Measurements from ENCODE around the gene SH3BP5. TPM values are rescaled to one million over a fixed set of nuclear protein-coding genes. Genes with fewer than 3 reads are reported as not detected.

Gene SH3BP5
- total and polyA plus RNA-seq, 4 donors, result 50.3 to 76.6 (median 67.3) TPM

GRCh38 chr3:15301761-15302160, 30.6 kb downstream of the SH3BP5 start:
- H3K4me1 ChIP-seq (ENCODE audit: control insufficient read depth in 5 of 5, insufficient read depth in 5 of 5, low read length in 5 of 5), result peaks cover 0 to 27% (median 0%) of the 10 kb centered on the region in 5 donors

GRCh38 chr3:15300323-15301078, 31.9 kb downstream of the SH3BP5 start:
- Histone ChIP-seq H3K9me3 (ENCODE audit: control insufficient read depth in 4 of 4, insufficient read depth in 3 of 4, low read length in 3 of 4) (no peaks in the 10 kb centered on the region), H3K27ac (ENCODE audit: low read depth in 1 of 2, low read length in 1 of 2) (peak overlapping the region in 1 of 2 donors; percentile 37), H3K27me3 (ENCODE audit: control insufficient read depth in 3 of 3, insufficient read depth in 3 of 3, low read length in 2 of 3) (no peaks in the 10 kb centered on the region), H3K9ac (ENCODE audit: insufficient read depth in 1 of 2, low read length in 2 of 2) (no peak overlapping the region), H3K4me3 (no peak overlapping the region), H3K36me3 (ENCODE audit: control insufficient read depth in 4 of 4, insufficient read depth in 4 of 4, low read length in 4 of 4) (peaks cover 0 to 18% (median 0%) of the 10 kb centered on the region in 4 donors), H3K4me1 (ENCODE audit: control insufficient read depth in 5 of 5, insufficient read depth in 5 of 5, low read length in 5 of 5) (peaks cover 0 to 23% (median 0%) of the 10 kb centered on the region in 5 donors)
- TF ChIP-seq CTCF (IDR thresholded peaks at IDR 0.05; ENCODE audit: control extremely low read depth, extremely low read depth), result no peak
- peak in 1 of 3 donors; percentile 52 for DNase-seq
- ATAC-seq (ENCODE audit: insufficient read depth, low FRiP score), result peak; percentile 40
- WGBS, 2 donors, result 46 to 52% methylated on average over 7 of the region's 8 CpGs

More at GRCh38 chr3:15301761-15302160, 30.6 kb downstream of the SH3BP5 start:
- Histone ChIP-seq H3K4me3 (no peak overlapping the region), H3K36me3 (ENCODE audit: control insufficient read depth in 4 of 4, insufficient read depth in 4 of 4, low read length in 4 of 4) (peaks cover 0 to 18% (median 0%) of the 10 kb centered on the region in 4 donors), H3K27me3 (ENCODE audit: control insufficient read depth in 3 of 3, insufficient read depth in 3 of 3, low read length in 2 of 3) (no peaks in the 10 kb centered on the region), H3K27ac (ENCODE audit: low read depth in 1 of 2, low read length in 1 of 2) (no peak overlapping the region), H3K9ac (ENCODE audit: insufficient read depth in 1 of 2, low read length in 2 of 2) (no peak overlapping the region), H3K9me3 (ENCODE audit: control insufficient read depth in 4 of 4, insufficient read depth in 3 of 4, low read length in 3 of 4) (no peaks in the 10 kb centered on the region)
- 95 to 98% methylated on average over 7 of the region's 7 CpGs for WGBS, 2 donors
- DNase-seq (no peak), ATAC-seq (ENCODE audit: insufficient read depth, low FRiP score) (no peak)
- TF ChIP-seq CTCF (IDR thresholded peaks at IDR 0.05; ENCODE audit: control extremely low read depth, extremely low read depth), result no peak

GRCh38 chr3:15299036-15299435, 33.4 kb downstream of the SH3BP5 start:
- ATAC-seq (ENCODE audit: insufficient read depth, low FRiP score) (no peak), DNase-seq (no peak)
- no peak for TF ChIP-seq CTCF (IDR thresholded peaks at IDR 0.05; ENCODE audit: control extremely low read depth, extremely low read depth)
- Histone ChIP-seq H3K9ac (ENCODE audit: insufficient read depth in 1 of 2, low read length in 2 of 2) (no peak overlapping the region), H3K36me3 (ENCODE audit: control insufficient read depth in 4 of 4, insufficient read depth in 4 of 4, low read length in 4 of 4) (peaks cover 0 to 15% (median 0%) of the 10 kb centered on the region in 4 donors), H3K27ac (ENCODE audit: low read depth in 1 of 2, low read length in 1 of 2) (peak overlapping the region in 1 of 2 donors; percentile 65), H3K4me3 (no peak overlapping the region), H3K4me1 (ENCODE audit: control insufficient read depth in 5 of 5, insufficient read depth in 5 of 5, low read length in 5 of 5) (peaks cover 0 to 21% (median 0%) of the 10 kb centered on the region in 5 donors), H3K9me3 (ENCODE audit: control insufficient read depth in 4 of 4, insufficient read depth in 3 of 4, low read length in 3 of 4) (no peaks in the 10 kb centered on the region), H3K27me3 (ENCODE audit: control insufficient read depth in 3 of 3, insufficient read depth in 3 of 3, low read length in 2 of 3) (no peaks in the 10 kb centered on the region)
- WGBS, 2 donors, result 78 to 92% methylated on average over 3 of the region's 3 CpGs
